Activated naive CD4-positive, alpha-beta T cell treated with anti-CD3 and anti-CD28 coated beads for 36 hours (primary cell): ENCODE data around the gene PIGL. TPM values are rescaled to one million over a fixed set of nuclear protein-coding genes. Genes with fewer than 3 reads are reported as not detected.

Experiments
- CTCF ChIA-PET: fragments of 350-600 bp; sonication (Branson Sonifier 250); formaldehyde crosslinking; loops from one replicate; lab custom pipeline; 2021; ENCODE audit warnings: antibody characterized with exemption; lab: Charles Lee
- DNase-seq: peaks from one replicate; pipeline ENCODE4 v3.0.0-alpha.2; 2020
- H3K27ac Mint-ChIP-seq: one replicate; pipeline ENCODE4 v1.8.0; 2021; ENCODE audit warnings: mild to moderate bottlenecking, mixed read lengths
- H3K27me3 Mint-ChIP-seq: one replicate; pipeline ENCODE4 v1.8.0; 2021; ENCODE audit warnings: low read depth, mixed read lengths
- H3K36me3 Mint-ChIP-seq: one replicate; pipeline ENCODE4 v1.8.0; 2021; ENCODE audit warnings: low read depth, mixed read lengths
- H3K4me1 Mint-ChIP-seq: one replicate; pipeline ENCODE4 v1.8.0; 2021; ENCODE audit warnings: low read depth, mixed read lengths
- H3K4me3 Mint-ChIP-seq: one replicate; pipeline ENCODE4 v1.8.0; 2021; ENCODE audit warnings: mild to moderate bottlenecking, moderate library complexity, mixed read lengths
- H3K9me3 Mint-ChIP-seq: one replicate; pipeline ENCODE4 v1.8.0; 2021; ENCODE audit warnings: mixed read lengths
- intact Hi-C: fragments of 100-400 bp; cut with micrococcal nuclease; formaldehyde crosslinking; loops from one replicate; pipeline ENCODE4 v1.15.1; 2023
- total RNA-seq, 2 experiments: library from RNA; stranded (reverse); gene quantifications; one replicate each; pipeline ENCODE4 v1.2.3, GENCODE V29; 2021

PIGL gene
- total RNA-seq, 2 experiments from 2014 or later = 40.4 to 42.4 TPM

DNA sequence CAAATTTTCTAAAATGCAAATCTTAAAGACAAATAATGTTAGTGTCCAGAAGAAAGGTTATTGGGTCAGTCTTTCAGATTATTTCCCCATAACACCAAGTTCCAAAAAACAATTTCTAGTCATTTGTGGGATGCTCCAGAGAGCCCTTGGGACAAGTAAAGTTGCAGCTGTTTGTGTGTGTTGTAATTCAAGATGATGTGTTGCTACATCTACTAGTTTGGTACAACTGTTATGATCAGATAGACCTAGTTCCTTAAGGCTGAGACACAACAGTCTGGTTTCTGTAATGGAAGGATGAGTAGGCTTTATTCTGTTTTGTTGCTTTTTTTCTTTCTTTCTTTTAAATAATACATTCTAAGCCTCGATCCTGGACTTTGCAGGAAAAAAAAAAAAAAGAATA is 41.9 kb downstream of the PIGL start:
- DNase-seq = no peak
- H3K27me3 Mint-ChIP-seq = no peaks in the 10 kb centered on the region
- peaks cover 3% of the 10 kb centered on the region for H3K4me1 Mint-ChIP-seq
- no peaks in the 10 kb centered on the region for H3K9me3 Mint-ChIP-seq
- intact Hi-C loops = no loop called here
- H3K4me3 Mint-ChIP-seq = no peak overlapping the region
- no peak overlapping the region for H3K27ac Mint-ChIP-seq
- peaks cover 7% of the 10 kb centered on the region for H3K36me3 Mint-ChIP-seq
- CTCF ChIA-PET = interaction anchor here (1.0 kb wide), 1 partner anchor 8 kb away, joined by 3 read pairs; no protein-coding TSS in a partner anchor

DNA sequence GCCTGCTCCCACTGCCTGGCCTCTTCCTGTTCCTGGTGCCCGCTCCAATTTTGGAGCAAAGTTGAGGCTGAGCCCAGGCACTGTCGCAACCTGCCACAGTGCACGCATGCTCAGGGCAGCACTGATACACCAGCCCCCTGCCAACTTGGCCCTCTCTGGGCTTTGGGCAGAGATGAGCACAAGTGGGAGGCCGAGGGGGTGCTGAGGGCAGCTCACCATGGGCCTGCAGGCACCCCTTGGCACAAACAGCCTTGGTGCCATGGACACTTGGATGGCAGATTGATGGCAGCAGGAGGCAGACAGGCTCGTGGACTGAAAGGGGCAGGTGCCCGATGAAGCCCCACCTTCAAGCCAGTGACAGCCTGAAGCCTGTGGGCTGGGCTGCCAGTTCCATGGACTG is 42.9 kb downstream of the PIGL start:
- H3K4me1 Mint-ChIP-seq = peaks cover 2% of the 10 kb centered on the region
- H3K9me3 Mint-ChIP-seq = no peaks in the 10 kb centered on the region
- H3K27me3 Mint-ChIP-seq = no peaks in the 10 kb centered on the region
- DNase-seq = no peak
- peaks cover 6% of the 10 kb centered on the region for H3K36me3 Mint-ChIP-seq
- H3K27ac Mint-ChIP-seq = no peak overlapping the region
- H3K4me3 Mint-ChIP-seq = no peak overlapping the region
- CTCF ChIA-PET = no interaction called here
- intact Hi-C loops = no loop called here

DNA sequence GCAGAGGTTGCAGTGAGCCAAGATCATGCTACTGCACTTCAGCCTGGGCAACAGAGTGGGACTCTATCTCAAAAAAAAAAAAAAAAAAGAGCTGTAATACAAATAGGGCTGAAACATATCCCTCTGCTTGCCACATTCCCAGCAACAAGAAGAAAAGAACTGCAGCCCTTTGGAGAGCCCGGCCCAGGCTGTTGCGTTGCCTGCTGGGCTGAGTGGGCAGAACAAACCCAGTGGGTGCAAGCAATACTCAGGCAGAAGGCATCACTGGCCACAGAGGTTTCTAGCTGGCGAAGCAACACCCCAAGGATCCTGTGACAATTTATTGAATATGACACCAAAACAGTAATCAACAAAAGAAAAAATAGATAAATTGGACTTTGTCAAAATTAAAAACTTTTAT is 44.0 kb downstream of the PIGL start:
- H3K36me3 Mint-ChIP-seq = peaks cover 9% of the 10 kb centered on the region
- H3K4me3 Mint-ChIP-seq = no peak overlapping the region
- intact Hi-C loops = no loop called here
- no peak for DNase-seq
- H3K9me3 Mint-ChIP-seq = no peaks in the 10 kb centered on the region
- CTCF ChIA-PET = interaction anchor here (0.7 to 0.9 kb wide), 2 partner anchors 25 to 45 kb away, joined by 4 to 6 read pairs; no protein-coding TSS in a partner anchor
- no peaks in the 10 kb centered on the region for H3K4me1 Mint-ChIP-seq
- H3K27ac Mint-ChIP-seq = no peak overlapping the region
- no peaks in the 10 kb centered on the region for H3K27me3 Mint-ChIP-seq

DNA sequence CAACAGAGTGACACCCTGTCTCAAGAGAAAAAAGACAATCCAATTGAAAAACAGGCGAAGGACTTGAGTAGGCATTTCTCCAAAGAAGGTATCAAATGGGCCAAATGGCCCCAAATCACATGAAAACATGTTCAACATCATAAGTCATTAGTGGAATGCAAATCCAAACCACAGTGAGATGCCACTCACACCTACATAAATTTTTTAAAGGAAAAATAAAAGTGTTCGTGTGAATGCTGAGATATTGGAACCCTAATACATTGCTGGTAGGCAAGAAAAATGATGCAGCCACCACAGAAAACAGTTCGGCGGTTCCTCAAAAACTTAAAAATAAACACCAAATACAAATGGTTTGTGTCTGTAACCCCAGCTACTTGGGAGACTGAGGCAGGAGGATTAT is 45.2 kb downstream of the PIGL start:
- Mint-ChIP-seq H3K27ac (no peak overlapping the region), H3K4me1 (peaks cover 5% of the 10 kb centered on the region), H3K36me3 (peaks cover 9% of the 10 kb centered on the region), H3K4me3 (no peak overlapping the region), H3K27me3 (no peaks in the 10 kb centered on the region), H3K9me3 (no peaks in the 10 kb centered on the region)
- intact Hi-C loops = no loop called here
- DNase-seq = no peak
- CTCF ChIA-PET = no interaction called here

DNA sequence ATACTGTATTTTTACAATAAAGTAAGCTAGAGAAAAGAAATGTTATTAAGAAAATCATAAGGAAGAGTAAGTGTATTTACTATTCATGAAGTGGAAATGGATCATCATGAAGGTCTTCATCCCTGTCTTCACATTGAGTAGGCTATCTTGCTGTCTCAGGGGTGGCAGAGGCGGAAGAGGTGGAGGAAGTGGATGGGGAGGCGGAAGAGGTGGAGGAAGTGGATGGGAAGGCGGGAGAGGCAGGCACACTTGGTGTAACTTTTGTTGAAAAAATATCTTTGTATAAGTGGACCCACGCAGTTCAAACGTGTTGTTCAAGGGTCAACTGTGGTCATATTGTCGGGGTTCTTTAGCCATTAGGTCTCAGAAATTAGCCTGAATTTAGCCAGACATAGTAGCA is 50.2 kb downstream of the PIGL start:
- intact Hi-C loops = loop anchor here (2.0 kb wide), 1 partner anchor 20 kb away; no protein-coding TSS in a partner anchor

DNA sequence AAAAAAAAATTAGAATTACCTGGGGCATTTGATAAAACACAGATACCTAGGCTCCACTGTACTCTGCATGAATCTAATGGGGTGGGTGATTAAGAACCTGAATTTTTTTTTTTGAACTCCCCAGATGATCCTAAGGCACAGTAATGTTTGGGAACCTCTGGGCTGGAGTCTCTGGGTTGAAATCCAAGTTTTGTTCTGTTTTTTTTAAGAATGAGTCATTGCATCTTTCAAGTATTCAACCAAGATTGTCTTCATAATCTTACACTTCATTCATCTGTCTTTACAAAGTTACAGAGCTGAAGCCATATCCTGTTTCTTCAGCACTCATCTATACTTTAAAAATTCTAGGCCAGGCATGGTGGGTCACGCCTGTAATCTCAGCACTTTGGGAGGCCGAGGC is 52.6 kb downstream of the PIGL start:
- H3K36me3 Mint-ChIP-seq = peaks cover 3% of the 10 kb centered on the region
- no peaks in the 10 kb centered on the region for H3K9me3 Mint-ChIP-seq
- DNase-seq = no peak
- intact Hi-C loops = no loop called here
- H3K27ac Mint-ChIP-seq = no peak overlapping the region
- peaks cover 28% of the 10 kb centered on the region for H3K4me1 Mint-ChIP-seq
- CTCF ChIA-PET = no interaction called here
- H3K27me3 Mint-ChIP-seq = no peaks in the 10 kb centered on the region
- H3K4me3 Mint-ChIP-seq = no peak overlapping the region

More for the DNA sequence above, 50.2 kb downstream of the PIGL start:
- Mint-ChIP-seq H3K36me3 (peaks cover 3% of the 10 kb centered on the region), H3K27ac (no peak overlapping the region), H3K27me3 (no peaks in the 10 kb centered on the region), H3K4me1 (peaks cover 22% of the 10 kb centered on the region), H3K4me3 (no peak overlapping the region), H3K9me3 (no peaks in the 10 kb centered on the region)
- no peak for DNase-seq
- CTCF ChIA-PET = interaction anchor here (0.7 kb wide), 2 partner anchors 9 to 39 kb away, joined by 3 read pairs; no protein-coding TSS in a partner anchor

DNA sequence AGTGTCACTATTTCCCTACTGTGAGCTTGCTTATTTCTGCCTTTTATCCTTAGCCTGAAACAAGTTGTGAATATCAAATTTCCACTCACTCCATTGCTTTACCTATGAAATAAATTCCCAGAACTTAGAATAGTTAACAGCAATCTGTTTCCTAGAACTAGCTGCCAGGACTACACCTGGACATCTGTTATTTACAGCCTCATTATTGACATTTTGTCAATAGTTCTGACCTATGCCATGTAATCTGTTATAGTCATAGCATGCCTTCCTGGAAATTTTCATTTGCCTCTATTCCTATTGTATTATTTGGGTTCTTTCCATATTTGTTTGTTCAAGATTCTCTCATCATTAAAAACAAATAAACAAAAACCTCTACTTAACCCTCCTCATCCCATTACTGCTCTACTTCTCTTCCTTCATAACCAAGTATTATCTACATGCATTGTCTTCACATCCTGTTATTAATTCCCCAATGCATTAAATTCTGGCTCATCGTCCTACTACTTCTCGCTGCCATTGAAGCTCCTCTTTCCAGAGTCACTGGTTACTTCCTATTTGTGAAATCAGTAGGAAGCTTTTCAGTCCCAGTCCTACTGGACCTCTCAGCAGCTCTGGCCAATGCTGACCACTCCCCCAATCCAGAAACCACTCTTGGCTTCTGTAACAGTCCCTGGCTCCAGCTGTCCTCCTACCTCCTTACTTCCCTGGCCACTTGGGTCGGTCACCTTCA is 55.3 kb downstream of the PIGL start:
- CTCF ChIA-PET = interaction anchor here (0.5 to 0.6 kb wide), 2 partner anchors 21 to 73 kb away, joined by 3 to 6 read pairs; no protein-coding TSS in a partner anchor
- no peak overlapping the region for H3K27ac Mint-ChIP-seq
- H3K9me3 Mint-ChIP-seq = peaks cover 2% of the 10 kb centered on the region
- H3K36me3 Mint-ChIP-seq = peaks cover 17% of the 10 kb centered on the region
- H3K27me3 Mint-ChIP-seq = no peaks in the 10 kb centered on the region
- no peak for DNase-seq
- H3K4me1 Mint-ChIP-seq = peaks cover 23% of the 10 kb centered on the region
- no peak overlapping the region for H3K4me3 Mint-ChIP-seq
- intact Hi-C loops = no loop called here

DNA sequence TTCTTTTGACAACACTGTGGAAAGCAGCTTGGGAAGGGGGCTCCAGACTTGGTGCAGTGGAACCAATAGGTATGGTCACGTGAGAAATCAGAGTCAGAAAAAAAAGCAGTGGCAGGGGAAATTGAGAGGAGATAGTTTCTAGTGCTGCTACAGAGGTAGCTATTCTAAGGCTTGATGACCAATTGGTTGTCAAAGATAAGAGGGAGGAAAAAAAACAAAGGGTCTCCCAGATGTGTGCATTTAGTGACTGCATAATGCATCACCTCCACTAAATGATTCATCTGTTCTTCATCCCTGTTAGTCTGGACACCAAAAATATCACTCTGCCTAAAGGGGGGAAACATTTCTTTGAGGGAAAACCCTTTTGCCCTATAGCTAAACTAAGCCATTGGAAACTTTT is 56.5 kb downstream of the PIGL start:
- intact Hi-C loops = no loop called here
- H3K4me3 Mint-ChIP-seq = no peak overlapping the region
- peaks cover 23% of the 10 kb centered on the region for H3K36me3 Mint-ChIP-seq
- CTCF ChIA-PET = interaction anchor here (1.0 kb wide), 1 partner anchor 91 kb away, joined by 4 read pairs; no protein-coding TSS in a partner anchor
- DNase-seq = no peak
- peaks cover 2% of the 10 kb centered on the region for H3K9me3 Mint-ChIP-seq
- peaks cover 12% of the 10 kb centered on the region for H3K4me1 Mint-ChIP-seq
- no peak overlapping the region for H3K27ac Mint-ChIP-seq
- H3K27me3 Mint-ChIP-seq = no peaks in the 10 kb centered on the region

DNA sequence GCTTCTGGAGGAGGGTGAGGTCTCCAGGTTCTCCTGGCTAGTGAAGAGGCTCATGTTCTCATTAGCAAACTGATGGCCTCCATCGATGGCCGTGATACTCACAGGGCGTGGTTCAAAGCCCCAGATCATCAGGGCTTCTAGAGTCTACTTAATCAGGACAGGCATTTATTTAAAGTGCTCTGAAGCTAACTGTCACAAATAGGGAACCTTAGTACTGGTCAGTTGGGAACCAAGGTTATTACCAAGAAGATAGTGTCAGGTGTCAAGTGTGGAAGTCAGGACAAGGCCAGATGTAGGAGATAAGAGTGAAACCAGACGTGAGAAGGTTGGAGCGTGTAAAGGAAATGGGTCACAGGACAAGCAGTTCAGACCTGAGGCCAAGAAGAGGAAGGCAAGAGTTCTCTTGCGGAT is 56.9 kb downstream of the PIGL start:
- peaks cover 27% of the 10 kb centered on the region for H3K36me3 Mint-ChIP-seq
- intact Hi-C loops = no loop called here
- DNase-seq = no peak
- H3K27me3 Mint-ChIP-seq = no peaks in the 10 kb centered on the region
- H3K27ac Mint-ChIP-seq = no peak overlapping the region
- H3K9me3 Mint-ChIP-seq = peaks cover 2% of the 10 kb centered on the region
- H3K4me3 Mint-ChIP-seq = no peak overlapping the region
- CTCF ChIA-PET = interaction anchor here (1.0 kb wide), 1 partner anchor 90 kb away, joined by 4 read pairs; no protein-coding TSS in a partner anchor
- peaks cover 10% of the 10 kb centered on the region for H3K4me1 Mint-ChIP-seq

DNA sequence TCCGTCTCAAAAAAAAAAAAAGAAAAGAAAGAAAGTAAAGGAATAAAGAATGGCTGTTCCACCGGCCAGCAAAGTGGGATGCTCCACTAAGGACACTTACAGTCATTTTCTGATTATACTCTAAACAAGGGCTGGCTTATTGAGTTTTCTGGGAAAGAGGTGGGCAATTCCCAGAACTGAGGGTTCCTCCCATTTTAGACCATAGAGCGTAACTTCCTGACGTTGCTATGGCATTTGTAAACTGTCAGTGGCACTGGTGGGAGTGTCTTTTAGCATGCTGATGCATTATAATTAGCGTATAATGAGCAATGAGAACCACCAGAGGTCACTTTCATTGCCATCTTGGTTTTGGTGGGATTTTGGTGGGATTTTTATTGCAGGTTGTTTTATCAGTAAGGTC is 58.0 kb downstream of the PIGL start:
- CTCF ChIA-PET = no interaction called here
- H3K27me3 Mint-ChIP-seq = no peaks in the 10 kb centered on the region
- no peak overlapping the region for H3K4me3 Mint-ChIP-seq
- peaks cover 2% of the 10 kb centered on the region for H3K9me3 Mint-ChIP-seq
- intact Hi-C loops = loop anchor here (1.0 kb wide), 1 partner anchor 41 kb away; no protein-coding TSS in a partner anchor
- H3K4me1 Mint-ChIP-seq = peaks cover 7% of the 10 kb centered on the region
- no peak for DNase-seq
- H3K27ac Mint-ChIP-seq = no peak overlapping the region
- H3K36me3 Mint-ChIP-seq = peaks cover 28% of the 10 kb centered on the region

DNA sequence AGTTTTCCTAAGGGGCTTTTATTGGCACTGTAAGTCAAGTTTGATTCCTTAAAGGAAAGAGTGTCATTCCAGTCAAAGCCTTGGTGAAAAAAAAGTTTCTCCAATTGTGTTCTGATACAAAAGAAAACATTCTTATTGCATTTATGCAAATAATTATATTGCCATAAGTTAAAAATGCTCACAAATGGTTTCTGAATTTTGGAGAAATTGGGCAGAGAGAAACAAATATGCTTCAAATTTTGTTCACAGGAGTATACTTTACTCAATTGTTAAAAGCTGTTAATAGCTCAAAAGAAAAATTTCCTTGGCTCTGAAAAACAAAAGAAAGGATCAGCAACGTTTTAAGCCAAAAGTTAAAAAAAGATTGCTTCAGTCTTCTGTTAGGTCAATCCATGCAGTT is 60.2 kb downstream of the PIGL start:
- no peak overlapping the region for H3K4me3 Mint-ChIP-seq
- no peaks in the 10 kb centered on the region for H3K27me3 Mint-ChIP-seq
- intact Hi-C loops = no loop called here
- peaks cover 2% of the 10 kb centered on the region for H3K9me3 Mint-ChIP-seq
- DNase-seq = no peak
- H3K4me1 Mint-ChIP-seq = peaks cover 7% of the 10 kb centered on the region
- peaks cover 31% of the 10 kb centered on the region for H3K36me3 Mint-ChIP-seq
- CTCF ChIA-PET = no interaction called here
- no peak overlapping the region for H3K27ac Mint-ChIP-seq

DNA sequence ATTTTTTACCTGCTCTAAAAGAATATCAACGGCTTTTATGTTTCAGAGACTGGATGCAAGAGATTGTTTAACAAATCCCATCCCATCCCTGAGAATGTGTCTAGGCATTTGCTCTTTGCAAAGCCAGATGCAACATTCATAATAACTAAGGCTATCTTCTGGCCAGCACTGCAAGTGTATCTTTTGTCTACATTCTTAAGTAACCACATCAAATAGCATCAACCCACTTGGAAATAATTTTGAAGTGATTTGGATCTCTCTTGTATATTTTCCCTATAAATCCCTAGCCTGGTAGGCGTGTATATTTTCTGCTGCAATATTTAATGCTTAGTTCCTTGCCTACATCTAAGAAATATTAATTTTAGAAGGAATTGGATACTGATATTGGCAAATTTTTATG is 64.3 kb downstream of the PIGL start:
- CTCF ChIA-PET = no interaction called here
- no peak overlapping the region for H3K4me3 Mint-ChIP-seq
- H3K36me3 Mint-ChIP-seq = peaks cover 24% of the 10 kb centered on the region
- DNase-seq = no peak
- H3K27me3 Mint-ChIP-seq = no peaks in the 10 kb centered on the region
- no peak overlapping the region for H3K27ac Mint-ChIP-seq
- intact Hi-C loops = no loop called here
- peaks cover 13% of the 10 kb centered on the region for H3K4me1 Mint-ChIP-seq
- peaks cover 2% of the 10 kb centered on the region for H3K9me3 Mint-ChIP-seq

DNA sequence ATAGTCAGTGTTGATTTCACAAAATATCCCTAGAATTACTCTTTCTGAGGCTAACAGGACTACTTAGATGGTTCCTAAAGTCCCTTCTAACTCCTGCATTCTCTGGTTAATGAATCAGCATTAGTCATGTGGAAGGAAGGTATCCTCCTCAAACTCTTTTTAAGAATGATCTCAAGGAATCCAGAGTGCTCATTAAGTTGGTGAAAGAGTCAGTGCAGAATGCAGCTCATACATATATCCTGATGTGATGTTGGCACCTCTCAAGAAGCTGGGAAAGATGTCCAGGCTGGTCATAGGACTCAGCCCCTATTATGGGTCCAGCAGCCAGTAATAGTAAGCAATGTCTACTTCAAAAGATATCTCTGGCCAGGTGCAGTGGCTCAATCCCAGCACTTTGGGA is 65.5 kb downstream of the PIGL start:
- Mint-ChIP-seq H3K9me3 (no peaks in the 10 kb centered on the region), H3K4me1 (peaks cover 24% of the 10 kb centered on the region), H3K27me3 (no peaks in the 10 kb centered on the region), H3K27ac (no peak overlapping the region), H3K36me3 (peaks cover 16% of the 10 kb centered on the region), H3K4me3 (no peak overlapping the region)
- no peak for DNase-seq
- intact Hi-C loops = no loop called here
- CTCF ChIA-PET = interaction anchor here (0.6 to 1.4 kb wide), 3 partner anchors 8 to 22 kb away, joined by 3 read pairs; no protein-coding TSS in a partner anchor
